Measurements from ENCODE around the gene SYNRG.
"Not testable (repeated sequence)": the region's sequence is repeated elsewhere in the genome, so short reads cannot be mapped to it uniquely, and the experiment has no call there.

Gene SYNRG

DNA sequence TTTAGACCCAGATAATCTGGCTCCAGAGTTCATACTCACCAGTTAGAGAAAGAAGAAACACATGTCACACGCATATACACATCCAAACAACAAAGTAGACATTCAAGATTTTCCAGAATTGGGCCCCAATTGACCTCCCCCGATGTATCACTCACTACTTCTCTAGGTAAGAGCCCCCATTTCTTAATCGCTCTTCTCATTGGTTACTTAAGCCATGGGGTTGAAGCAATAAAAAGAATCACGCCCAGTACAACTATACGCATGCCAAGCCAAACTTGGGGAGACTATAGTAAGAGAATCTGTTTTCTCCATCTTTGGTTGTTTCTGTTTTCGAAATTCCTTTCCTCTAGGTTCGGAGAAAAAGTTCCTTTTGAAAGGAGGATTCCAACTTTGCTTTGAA, 33.5 kb upstream of the SYNRG start:
- H3K4me2 ChIP-seq (ENCODE audit: low read length), result peak overlapping the region; percentile 85
- no peak overlapping the region for H2AFZ ChIP-seq (ENCODE audit: low read length)
- peak overlapping the region; percentile 73 for H3K4me3 ChIP-seq (ENCODE audit: low read depth, low read length, poor library complexity, severe bottlenecking)
- peak overlapping the region; percentile 4 for H3K27ac ChIP-seq (ENCODE audit: low read depth, low read length, poor library complexity, severe bottlenecking)
- no peaks in the 10 kb centered on the region for H3K9me3 ChIP-seq (ENCODE audit: low read length)
- H3K4me1 ChIP-seq (ENCODE audit: insufficient read depth, low read length, severe bottlenecking), result peaks cover 17% of the 10 kb centered on the region
- H3K9ac ChIP-seq (ENCODE audit: low read length), result peak overlapping the region; percentile 77
- no peaks in the 10 kb centered on the region for H4K20me1 ChIP-seq (ENCODE audit: insufficient read depth, low read length)
- H3K9me2 ChIP-seq (ENCODE audit: low read depth, low read length), result no peaks in the 10 kb centered on the region
- H3K27me3 ChIP-seq (ENCODE audit: insufficient read depth, low read length), result no peaks in the 10 kb centered on the region
- H3K79me2 ChIP-seq (ENCODE audit: insufficient read depth, low read length), result peaks cover 20% of the 10 kb centered on the region
- H3F3A ChIP-seq (ENCODE audit: insufficient read depth, low read length), result no peaks in the 10 kb centered on the region
- no peak for TF ChIP-seq EZH2 (IDR thresholded peaks at IDR 0.05; ENCODE audit: borderline replicate concordance, low read length)
- TF ChIP-seq, protein P1, sequence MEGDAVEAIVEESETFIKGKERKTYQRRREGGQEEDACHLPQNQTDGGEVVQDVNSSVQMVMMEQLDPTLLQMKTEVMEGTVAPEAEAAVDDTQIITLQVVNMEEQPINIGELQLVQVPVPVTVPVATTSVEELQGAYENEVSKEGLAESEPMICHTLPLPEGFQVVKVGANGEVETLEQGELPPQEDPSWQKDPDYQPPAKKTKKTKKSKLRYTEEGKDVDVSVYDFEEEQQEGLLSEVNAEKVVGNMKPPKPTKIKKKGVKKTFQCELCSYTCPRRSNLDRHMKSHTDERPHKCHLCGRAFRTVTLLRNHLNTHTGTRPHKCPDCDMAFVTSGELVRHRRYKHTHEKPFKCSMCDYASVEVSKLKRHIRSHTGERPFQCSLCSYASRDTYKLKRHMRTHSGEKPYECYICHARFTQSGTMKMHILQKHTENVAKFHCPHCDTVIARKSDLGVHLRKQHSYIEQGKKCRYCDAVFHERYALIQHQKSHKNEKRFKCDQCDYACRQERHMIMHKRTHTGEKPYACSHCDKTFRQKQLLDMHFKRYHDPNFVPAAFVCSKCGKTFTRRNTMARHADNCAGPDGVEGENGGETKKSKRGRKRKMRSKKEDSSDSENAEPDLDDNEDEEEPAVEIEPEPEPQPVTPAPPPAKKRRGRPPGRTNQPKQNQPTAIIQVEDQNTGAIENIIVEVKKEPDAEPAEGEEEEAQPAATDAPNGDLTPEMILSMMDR (IDR thresholded peaks at IDR 0.05; ENCODE audit: low read length), result no peak
- peaks cover 34% of the 10 kb centered on the region for H3K36me3 ChIP-seq (ENCODE audit: insufficient read depth, low read length)

- TF ChIP-seq EZH2 (IDR thresholded peaks at IDR 0.05; ENCODE audit: borderline replicate concordance, low read length), result no peak
- TF ChIP-seq, protein P1 (IDR thresholded peaks at IDR 0.05; ENCODE audit: low read length), result no peak
- H4K20me1 ChIP-seq (ENCODE audit: insufficient read depth, low read length), result no peaks in the 10 kb centered on the region
- no peaks in the 10 kb centered on the region for H3F3A ChIP-seq (ENCODE audit: insufficient read depth, low read length)
- no peaks in the 10 kb centered on the region for H3K9me3 ChIP-seq (ENCODE audit: low read length)
- no peaks in the 10 kb centered on the region for H3K27me3 ChIP-seq (ENCODE audit: insufficient read depth, low read length)
- peaks cover 20% of the 10 kb centered on the region for H3K79me2 ChIP-seq (ENCODE audit: insufficient read depth, low read length)
- H3K4me2 ChIP-seq (ENCODE audit: low read length), result no peak overlapping the region
- no peak overlapping the region for H3K27ac ChIP-seq (ENCODE audit: low read depth, low read length, poor library complexity, severe bottlenecking)
- peaks cover 17% of the 10 kb centered on the region for H3K4me1 ChIP-seq (ENCODE audit: insufficient read depth, low read length, severe bottlenecking)
- no peak overlapping the region for H3K4me3 ChIP-seq (ENCODE audit: low read depth, low read length, poor library complexity, severe bottlenecking)
- no peak overlapping the region for H3K9ac ChIP-seq (ENCODE audit: low read length)
- no peaks in the 10 kb centered on the region for H3K9me2 ChIP-seq (ENCODE audit: low read depth, low read length)
- no peak overlapping the region for H2AFZ ChIP-seq (ENCODE audit: low read length)
- H3K36me3 ChIP-seq (ENCODE audit: insufficient read depth, low read length), result peaks cover 61% of the 10 kb centered on the region
Measured at GRCh38 chr17:37640015-37640414, 30.8 kb upstream of the SYNRG start.

DNA sequence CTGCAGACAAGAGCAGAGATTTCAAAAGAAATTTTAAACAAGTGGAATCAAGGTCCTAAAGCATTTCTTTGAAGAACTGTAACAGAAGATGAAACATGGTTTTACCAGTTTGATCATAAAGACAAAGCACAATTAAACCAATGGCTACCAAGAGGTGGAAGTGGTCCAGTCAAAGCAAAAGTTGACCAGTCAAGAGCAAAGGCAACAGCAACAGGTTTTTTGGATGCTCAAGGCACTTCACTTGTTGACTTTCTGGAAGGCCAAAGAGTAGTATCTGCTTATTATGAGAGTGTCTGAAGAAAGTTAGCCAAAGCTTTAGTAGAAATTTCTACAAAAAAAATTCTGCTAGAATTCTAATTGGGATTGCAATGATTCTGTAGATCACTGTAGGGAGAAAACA, 28.7 kb upstream of the SYNRG start:
- no peak overlapping the region for H3K4me3 ChIP-seq (ENCODE audit: low read depth, low read length, poor library complexity, severe bottlenecking)
- peaks cover 12% of the 10 kb centered on the region for H3K4me1 ChIP-seq (ENCODE audit: insufficient read depth, low read length, severe bottlenecking)
- peaks cover 65% of the 10 kb centered on the region for H3K36me3 ChIP-seq (ENCODE audit: insufficient read depth, low read length)
- no peak overlapping the region for H3K4me2 ChIP-seq (ENCODE audit: low read length)
- H3K27me3 ChIP-seq (ENCODE audit: insufficient read depth, low read length), result no peaks in the 10 kb centered on the region
- H3K9me3 ChIP-seq (ENCODE audit: low read length), result no peaks in the 10 kb centered on the region
- no peaks in the 10 kb centered on the region for H3F3A ChIP-seq (ENCODE audit: insufficient read depth, low read length)
- H2AFZ ChIP-seq (ENCODE audit: low read length), result no peak overlapping the region
- no peak overlapping the region for H3K9ac ChIP-seq (ENCODE audit: low read length)
- no peaks in the 10 kb centered on the region for H4K20me1 ChIP-seq (ENCODE audit: insufficient read depth, low read length)
- no peaks in the 10 kb centered on the region for H3K9me2 ChIP-seq (ENCODE audit: low read depth, low read length)
- no peak overlapping the region for H3K27ac ChIP-seq (ENCODE audit: low read depth, low read length, poor library complexity, severe bottlenecking)
- H3K79me2 ChIP-seq (ENCODE audit: insufficient read depth, low read length), result peaks cover 18% of the 10 kb centered on the region
- TF ChIP-seq EZH2 (IDR thresholded peaks at IDR 0.05; ENCODE audit: borderline replicate concordance, low read length), result no peak
- TF ChIP-seq, protein P1 (IDR thresholded peaks at IDR 0.05; ENCODE audit: low read length), result no peak

GRCh38 chr17:37616430-37616829, 7.2 kb upstream of the SYNRG start:
- H3K9ac ChIP-seq (ENCODE audit: low read length); H4K20me1 ChIP-seq (ENCODE audit: insufficient read depth, low read length); H3F3A ChIP-seq (ENCODE audit: insufficient read depth, low read length); H3K79me2 ChIP-seq (ENCODE audit: insufficient read depth, low read length); H2AFZ ChIP-seq (ENCODE audit: low read length); H3K9me2 ChIP-seq (ENCODE audit: low read depth, low read length); H3K4me3 ChIP-seq (ENCODE audit: low read depth, low read length, poor library complexity, severe bottlenecking); H3K27me3 ChIP-seq (ENCODE audit: insufficient read depth, low read length); H3K4me2 ChIP-seq (ENCODE audit: low read length); H3K9me3 ChIP-seq (ENCODE audit: low read length); H3K27ac ChIP-seq (ENCODE audit: low read depth, low read length, poor library complexity, severe bottlenecking); H3K4me1 ChIP-seq (ENCODE audit: insufficient read depth, low read length, severe bottlenecking): not testable (repeated sequence)
- peaks cover 84% of the 10 kb centered on the region for H3K36me3 ChIP-seq (ENCODE audit: insufficient read depth, low read length)

Data from OCI-LY1 (cell line).